Pulmonary artery endothelial cell (primary cell): Measurements from ENCODE around the gene HIPK2. TPM values are rescaled to one million over a fixed set of nuclear protein-coding genes. Genes with fewer than 3 reads are reported as not detected.

Source experiments
- DNase-seq: peaks from one replicate; pipeline ENCODE4 v3.0.0-alpha.2; 2011; ENCODE audit warnings: low read depth, low spot score
- total RNA-seq: library from RNA; depleted of rRNA; stranded (reverse); fragments of >200 nt; gene quantifications from 2 replicates; pipeline ENCODE4 v1.2.3, GENCODE V29; 2014

HIPK2 gene
- total RNA-seq, 1 donor from 2014 or later, result 10.6 TPM

DNA sequence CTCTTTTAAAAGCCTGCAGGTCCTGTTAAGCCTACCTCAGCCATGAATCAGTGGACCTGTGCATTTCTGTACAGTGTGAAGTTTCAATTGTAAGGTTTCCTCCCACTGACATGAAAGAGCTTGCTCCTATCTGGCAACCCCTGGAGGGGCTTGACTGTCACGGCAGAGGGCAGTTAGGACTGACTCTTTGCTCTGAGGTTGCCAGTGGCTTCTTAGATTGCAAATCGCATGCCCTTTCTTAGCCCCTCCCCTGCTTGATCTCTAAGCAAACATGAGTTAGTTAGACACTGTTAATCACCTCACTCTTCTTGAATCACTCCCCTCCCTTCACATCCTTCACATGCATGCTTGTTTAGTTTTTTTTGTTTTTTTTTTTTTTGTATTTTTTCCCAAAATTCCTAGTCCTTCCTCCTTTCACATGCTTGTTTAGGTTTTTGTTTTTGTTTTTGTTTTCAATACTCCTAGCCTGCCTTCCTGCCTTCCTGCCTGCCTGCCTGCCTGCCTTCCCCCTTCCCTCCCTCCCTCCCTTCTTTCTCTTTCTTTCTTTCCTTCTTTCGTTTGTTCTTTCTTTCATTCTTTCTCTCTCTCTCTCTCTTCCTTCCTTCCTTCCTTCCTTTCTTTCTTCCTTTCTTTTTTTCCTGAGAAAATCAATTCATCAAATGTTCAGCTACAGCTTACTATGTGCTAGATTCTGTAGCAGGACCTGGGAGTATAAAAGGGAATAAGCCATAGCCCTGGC, 6.0 kb upstream of the HIPK2 start:
- no peak for DNase-seq

DNA sequence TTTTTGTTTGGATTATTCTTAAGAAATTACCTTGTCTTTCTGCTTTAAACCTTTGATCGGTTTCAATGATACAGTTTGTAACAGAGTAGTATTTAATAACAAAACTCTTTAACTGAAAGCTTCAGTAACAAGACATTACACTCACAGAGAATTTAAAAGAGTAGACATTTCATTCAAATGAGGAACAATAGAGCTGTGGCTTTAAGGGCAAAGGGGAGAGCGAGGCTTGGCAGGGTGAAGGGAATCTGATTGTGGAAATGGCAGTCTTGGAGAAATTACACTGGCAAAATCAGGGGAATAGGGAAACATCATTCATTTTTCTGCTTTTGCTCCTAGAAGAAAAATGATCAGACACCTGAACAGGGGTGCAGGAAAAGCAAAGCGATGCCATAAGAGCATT, 5.1 kb upstream of the HIPK2 start:
- DNase-seq, result no peak

DNA sequence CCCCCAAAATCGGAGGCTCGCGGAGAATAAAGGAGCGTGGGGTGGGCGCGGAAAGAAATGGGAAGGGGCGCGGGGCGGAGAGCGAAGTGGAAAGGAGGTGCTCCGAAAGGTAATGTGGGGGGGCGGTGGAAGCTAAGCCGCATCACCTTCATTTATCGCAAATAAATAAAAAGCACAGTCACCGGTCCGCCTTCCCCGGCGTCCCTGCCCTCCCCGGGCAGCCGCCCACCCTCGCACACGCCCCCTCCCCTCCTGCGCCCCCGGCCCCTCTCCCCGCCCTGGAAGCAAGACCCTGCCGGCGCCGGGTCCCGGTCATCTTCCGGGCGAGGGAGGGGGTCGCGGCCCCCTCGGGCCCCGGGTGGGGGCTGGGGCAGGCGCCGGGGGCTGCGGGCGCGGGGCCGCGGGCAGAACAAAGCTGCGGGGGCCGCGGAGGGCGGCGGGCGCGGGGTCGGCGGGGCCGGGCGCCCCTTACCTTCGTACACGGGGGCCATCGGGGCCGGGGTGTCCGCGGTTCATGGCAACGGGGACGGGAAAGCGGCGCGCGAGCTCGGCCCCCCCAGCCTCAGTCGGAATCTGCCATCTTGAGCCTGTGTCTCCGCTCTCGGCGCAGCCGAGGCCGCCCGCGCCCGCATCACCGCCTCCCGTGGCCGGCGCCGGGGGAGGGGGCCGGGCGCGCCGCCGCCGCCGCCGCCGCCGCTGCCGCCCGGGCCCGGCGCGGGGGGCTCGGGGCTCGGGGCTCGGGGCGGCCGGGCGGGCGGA, 486 bp downstream of the HIPK2 start:
- DNase-seq, result no peak

DNA sequence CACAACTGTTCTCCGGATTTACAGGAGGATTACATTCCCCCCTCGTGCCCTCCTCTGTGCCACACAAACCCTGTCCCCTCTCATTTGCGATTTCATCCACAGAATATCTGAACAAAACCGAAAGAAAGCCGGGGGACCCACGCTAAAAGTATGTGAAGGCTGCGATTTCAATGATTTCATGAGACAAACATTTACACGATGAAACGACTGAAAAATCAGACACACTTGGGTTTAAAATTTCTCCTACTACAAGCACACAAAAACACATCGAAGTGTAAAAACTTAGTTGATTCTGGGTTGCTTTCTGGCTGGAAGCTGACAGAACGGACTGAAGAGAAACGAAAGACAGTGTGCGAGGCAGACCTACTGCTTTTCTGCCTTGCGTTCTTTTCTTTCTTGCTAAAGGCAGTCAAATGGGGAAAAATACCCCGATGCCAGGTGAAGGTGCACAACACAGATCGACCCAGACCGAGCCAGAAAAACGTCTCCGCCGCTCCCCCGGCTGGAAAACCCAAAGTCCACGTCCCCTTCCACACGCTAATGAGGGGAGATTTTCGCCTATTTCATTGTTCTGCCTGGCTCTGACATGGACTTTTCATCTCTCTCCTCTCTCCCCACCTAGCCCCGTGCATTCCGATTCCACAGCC, 1.2 kb downstream of the HIPK2 start:
- peak; percentile 3 for DNase-seq

DNA sequence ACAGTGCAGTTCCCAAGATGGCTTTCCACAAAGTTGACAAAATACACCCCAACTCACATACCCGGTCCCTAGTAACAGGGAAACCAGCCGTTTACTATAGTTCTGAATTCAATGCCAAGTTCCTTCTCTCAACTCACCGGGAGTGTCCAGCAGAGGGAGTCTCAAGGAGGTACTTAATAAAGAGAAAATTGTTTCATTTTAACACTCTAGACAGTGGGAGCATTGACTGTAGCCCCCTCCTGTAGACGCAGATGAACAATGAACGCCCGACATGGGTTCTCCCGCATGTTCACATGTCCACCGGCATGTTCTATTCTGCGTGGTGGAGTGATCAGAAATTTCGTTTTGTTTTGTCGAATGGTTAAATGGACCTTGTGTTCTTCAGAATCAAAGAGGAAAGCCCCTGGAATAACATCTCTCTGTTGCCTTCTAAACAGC, 1.9 kb downstream of the HIPK2 start:
- peak; percentile 56 for DNase-seq

DNA sequence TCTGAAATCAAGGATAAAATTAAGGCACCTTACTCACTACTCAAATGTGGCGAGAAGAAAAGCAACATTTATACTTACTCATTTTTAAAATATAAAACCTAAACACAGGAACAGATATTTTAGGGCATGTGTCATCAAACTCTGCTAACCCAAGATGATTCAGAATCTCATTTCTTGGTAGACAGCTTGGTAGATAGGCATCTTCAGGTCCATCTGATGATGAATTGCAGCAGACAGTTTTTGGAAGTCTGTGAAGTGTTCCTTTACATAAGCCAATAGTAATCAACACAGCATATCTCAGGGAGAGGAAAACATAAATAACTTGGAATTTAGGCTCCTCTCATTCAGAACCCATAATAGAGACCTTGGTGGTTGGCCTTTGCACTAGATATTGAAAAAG, 3.4 kb downstream of the HIPK2 start:
- no peak for DNase-seq

DNA sequence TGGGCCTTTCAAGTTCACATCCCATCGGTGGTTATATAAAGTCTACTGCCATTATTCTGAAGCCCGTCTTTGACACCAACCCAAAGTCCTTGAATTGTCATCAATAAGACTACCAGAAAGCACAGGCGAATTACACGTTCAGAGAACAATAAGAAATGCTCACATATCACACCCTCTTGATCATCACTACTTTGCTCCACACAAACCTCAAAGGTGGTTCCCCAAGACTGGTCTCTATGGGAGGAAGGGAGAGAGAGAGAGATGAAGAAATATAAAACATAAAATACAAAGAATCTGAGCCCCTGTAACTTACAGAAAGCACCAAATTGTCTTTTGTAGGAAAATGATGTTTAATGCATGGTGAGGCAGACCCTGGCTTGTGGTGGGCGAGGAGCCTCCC, 4.4 kb downstream of the HIPK2 start:
- DNase-seq, result no peak

DNA sequence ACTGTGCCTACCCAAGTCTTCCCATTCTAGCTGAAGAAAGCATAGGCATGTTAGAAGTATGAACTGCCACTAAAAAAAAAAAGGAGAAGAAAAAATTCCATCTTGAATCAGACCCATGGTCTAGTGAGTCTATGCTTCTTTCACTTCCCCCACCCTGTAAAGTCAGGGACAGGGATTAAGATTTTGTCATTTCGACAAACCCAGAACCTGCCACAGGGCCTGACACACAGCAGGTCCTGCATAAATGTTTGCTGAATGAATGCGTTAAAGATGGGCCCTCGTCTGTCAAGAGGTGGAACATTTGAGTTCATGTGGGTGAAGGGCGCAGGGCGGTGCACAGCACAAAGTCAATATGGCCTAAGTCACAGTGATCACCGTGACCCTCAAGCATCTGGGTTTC, 4.9 kb downstream of the HIPK2 start:
- no peak for DNase-seq

DNA sequence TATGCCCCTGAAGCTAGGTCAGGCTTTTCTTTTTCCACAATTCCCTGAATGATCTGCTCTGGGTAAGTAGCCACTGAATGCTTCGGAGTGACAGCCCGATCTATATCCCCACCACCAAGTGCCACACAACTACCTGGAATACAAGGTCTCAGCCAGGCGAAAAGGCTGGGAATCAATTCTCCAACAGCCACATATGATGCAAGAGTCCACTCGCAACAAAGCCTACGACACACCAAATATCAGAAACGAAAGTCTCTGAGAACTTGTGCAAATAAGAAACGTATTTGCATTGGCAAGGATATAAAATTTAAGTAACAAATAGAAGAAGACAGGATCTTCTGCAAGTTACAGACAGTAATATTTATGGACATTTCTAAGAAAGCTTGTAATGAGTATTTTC, 5.7 kb downstream of the HIPK2 start:
- no peak for DNase-seq

DNA sequence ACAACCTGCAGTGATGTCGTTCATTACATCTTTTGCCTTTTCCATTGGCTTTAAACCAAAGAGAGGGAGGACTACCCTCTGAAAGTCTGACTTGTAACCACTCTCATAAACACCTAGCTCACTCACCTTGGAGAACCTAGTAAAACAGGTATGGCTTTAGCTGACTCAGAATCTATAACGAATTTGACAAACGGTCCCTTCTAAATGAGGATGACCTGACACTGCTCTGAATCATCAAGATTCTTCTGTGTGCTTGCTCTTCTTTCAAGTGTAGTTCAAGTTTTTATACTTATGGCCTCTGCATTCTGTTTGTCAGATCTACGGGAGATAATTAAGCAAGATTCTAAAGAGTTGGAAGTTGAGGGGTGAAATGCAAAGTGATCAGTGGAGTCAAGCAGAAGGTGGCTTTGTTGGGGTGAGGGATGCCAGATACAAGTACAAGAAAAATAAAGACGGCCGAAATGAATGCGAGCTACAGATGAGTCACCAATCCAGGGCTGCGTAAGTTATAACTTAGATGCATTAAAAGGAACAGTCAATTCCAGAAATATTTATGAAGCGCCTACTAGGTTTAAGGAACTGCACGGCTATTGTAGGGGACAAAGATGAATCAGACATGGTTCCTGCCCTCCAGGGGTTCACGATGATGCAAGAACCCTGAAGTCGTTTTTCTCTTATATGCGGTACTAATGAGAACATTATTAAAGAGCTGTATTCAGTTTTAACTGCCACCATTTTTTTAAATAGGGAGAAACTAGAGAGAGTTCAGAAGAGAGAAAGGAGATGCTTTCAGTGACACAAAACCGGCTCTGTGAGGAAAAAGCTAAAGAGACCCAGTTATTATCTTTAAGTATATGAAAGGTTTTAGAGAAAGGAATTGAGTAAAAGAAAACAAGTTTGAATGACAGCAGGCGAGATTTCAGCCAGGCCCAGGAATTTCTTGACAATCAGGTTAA, 6.5 kb downstream of the HIPK2 start:
- DNase-seq, result peak; percentile 55

DNA sequence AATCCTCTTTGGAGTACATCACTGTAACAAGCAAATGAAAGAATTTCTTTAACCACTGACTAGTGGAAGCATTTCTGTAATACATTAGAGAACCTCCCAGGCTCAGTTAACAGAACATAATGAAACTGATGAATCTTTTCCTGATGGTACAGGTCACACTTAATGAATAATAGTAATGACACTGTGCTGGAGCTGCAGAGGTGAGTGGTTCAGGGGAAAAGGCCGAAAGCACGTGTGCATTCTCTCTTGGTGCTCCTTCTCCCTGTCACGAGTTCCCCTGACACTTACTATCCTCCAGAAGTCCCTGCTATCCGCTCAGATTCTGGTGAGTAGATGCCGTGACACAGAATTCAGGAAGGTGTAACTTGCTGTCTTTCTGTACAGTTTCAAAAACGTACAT, 8.0 kb downstream of the HIPK2 start:
- no peak for DNase-seq

DNA sequence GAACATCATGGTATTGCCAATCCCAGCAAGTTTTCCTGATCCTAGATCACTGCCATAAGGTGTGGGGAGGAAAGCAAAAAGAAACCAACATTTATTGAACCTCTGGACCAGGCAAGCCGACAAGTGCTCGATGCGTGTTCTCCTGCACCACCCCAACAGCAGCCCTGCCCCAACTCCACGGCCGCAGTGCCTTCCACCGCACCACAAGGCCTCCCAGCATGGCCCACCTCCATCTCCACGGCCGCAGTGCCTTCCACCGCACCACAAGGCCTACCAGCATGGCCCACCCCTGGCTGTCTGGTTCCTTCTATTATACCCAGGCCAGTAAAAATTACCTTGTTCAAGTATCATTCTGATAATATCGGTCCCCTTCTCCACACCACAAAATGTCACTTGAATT, 8.7 kb downstream of the HIPK2 start:
- no peak for DNase-seq

DNA sequence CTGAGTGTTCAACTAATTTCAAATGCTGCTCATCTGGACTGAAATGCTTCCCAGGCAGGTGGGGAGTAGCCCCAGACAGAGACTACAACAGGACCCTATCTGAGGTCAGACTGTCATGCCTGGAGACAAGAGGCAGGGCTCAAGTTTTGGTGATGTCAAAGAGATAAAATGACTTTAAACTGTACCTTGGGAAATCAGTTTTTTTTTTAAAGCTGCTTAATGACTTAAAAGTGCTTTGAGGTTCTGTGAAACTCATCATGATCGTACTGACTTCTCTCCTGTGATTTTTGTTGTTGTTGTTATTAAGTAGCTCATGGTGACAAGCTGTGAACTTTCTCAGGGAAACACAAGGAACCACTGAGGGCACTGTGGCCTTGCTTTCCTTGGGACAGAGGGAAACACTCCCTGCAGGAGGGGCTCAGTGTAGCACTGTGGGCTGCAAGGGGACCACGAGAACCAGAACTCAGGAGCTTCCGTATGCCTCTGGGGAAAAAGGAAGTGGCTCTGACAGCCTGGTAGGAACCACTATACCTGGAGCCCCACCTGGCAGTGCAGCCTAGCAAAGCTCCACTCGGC, 9.5 kb downstream of the HIPK2 start:
- no peak for DNase-seq

DNA sequence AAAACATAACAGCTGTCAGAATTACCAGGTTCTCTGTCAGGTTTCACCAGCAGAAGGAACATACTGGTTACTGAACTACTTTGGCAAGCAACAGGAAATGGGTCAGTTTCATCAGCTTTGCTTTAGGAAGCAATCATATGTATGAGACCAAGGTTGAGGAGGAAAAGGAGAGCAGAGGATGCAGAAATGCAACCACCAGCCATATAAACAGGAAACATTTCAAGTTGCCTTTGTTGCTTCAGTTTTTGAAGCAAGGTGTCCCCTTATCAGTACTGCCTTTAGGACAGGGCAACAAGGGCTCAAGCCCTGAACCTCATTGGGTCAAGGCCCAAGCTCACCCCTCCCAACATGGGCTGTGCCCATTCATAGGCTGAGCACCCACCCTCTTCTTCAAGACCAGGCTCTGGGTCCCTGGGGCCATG, 10.2 kb downstream of the HIPK2 start:
- no peak for DNase-seq

DNA sequence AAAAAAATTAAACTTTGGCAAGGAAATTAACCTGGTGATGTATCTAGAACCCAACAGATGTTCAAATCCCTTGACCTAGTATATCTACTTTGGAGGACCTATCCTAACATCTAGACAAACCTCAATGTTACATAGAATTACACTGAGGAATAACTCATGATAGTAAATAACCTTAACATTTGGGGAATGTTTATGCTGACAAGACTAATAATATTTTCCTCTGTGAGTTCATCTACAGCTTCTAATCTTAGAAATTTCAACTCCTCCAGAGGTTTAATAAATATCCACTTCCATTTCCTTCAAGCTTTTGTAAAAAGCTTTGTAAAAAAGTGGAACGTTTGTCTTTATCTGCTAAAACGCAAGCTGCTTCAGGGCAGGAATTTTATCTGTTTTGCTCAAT, 12.7 kb downstream of the HIPK2 start:
- DNase-seq, result no peak

DNA sequence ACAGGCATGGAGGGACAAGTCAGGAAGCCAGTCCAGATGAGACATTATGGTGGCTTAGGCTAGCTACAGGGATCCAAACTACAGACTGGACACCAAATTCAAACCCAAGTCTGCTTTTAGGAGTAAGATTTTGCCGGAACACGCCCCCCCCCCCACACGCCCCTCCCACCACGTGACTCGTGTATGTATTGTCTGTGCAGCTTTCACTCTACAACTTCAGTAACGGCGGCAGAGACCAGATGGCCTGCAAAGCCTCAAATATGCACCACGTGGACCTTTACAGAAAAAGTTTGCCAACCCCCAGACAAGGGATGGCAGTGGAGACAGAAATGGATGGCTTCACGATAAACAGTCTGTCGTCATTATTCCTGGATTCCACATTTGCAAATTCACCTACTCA, 14.5 kb downstream of the HIPK2 start:
- no peak for DNase-seq

DNA sequence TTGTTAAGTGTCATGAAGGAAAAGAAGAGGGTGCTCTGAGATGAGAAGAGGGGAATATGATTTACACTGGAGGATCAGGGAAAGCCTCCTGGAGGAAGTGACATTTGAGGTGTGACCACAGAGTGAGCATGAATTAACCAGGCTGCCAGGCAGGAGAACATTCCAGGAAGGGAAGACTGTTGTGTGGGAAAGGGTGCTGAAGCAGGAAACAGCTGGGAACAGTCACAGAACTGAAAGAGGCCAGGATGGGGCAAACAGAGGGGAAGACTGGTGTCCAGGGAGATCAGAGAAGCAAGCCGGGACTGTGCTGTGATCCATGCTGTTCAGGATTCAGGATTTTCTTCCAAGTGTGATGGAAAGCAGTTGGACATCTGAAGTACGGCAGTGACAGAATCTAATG, 14.9 kb downstream of the HIPK2 start:
- DNase-seq, result peak; percentile 69

DNA sequence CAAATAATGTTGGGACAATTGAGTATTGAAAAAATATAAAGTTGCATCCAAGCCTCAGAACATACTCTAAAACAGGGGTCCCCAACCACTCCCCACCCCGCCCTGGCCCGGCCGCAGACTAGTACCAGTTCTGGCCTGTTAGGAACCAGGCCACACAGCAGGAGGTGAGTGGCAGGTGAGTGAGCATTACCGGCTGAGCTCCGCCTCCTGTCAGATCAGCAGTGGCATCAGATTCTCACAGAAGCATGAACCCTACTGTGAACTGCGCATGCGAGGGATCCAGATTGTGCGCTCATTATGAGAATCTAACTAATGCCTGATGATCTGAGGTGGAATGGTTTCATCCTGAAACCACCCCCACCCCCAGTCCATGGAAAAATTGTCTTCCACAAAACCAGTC, 19.4 kb downstream of the HIPK2 start:
- no peak for DNase-seq

DNA sequence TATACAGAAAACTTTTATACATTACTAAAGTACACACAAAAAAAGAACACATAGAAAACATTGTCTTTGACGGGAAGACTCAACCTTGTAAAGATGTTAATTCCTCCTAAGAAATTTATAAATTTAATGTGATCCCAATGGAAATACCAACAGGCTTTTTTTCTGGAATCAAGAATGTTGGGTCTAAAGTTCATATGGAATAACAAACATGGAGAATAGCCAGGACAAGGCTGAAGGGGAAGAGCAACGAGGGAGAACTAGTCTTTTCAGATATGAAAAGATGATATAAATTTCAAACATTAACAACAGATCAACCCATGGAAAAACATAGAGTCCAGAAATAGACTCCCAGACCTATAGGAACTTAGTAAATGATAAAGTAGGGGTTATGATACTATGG, 19.8 kb downstream of the HIPK2 start:
- no peak for DNase-seq

DNA sequence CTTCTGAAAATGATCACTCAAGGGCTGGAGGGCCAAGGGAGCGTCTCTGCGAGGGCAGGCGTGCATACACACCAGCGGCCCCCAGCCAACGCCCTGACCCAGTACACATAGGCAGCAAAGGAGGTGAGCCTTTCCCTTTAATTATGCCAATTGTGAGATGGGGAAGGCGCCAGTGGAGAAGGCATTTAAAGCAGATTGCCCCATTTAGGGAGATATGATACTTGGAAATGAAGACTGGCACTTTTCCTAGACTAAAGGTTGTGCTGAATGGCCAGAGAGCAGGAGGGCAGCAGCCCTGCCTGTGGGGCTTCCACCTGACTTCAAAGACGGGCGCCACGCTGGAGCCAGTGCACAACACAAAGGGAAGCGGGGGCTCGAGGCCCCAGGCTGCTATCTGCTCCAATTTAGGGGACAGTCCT, 24.1 kb downstream of the HIPK2 start:
- no peak for DNase-seq

DNA sequence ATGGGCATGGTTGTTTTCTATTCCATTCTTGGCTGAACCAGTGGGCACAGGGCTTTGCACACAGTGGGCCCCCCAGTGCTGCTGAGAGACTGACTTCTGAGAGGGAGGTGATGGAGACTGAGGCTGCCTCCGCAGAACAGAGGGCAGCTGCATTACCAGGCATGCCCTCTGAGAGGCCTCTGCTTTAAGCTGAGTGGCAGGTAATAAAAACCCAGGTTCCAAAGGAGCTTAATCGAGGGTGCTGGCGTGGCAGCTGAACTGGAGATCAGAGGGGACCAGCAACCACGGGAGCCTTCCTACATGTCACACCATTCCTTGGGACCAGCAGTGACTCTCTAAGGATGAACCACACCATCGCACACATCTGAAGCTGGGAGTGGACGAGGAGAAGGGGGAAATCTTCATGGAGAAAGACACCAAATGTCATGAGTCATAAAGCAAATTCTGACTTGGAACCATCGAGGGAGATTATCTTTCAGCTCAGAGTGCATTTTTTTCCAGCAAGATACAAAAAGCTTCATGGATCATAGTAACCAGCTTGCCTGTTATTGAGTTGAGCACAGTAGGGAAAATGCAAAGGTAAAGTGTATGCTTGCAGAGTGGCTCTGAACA, 24.6 kb downstream of the HIPK2 start:
- DNase-seq, result no peak
